HG03442 (cell line): ENCODE measurements around the gene SCAF8.
"Not testable (repeated sequence)": the region's sequence is repeated elsewhere in the genome, so short reads cannot be mapped to it uniquely, and the experiment has no call there.

Experiments used
- ATAC-seq: cut with Tn5 transposase; IDR thresholded peaks from one replicate; pipeline ENCODE4 v1.9.1; 2021; ENCODE audit warnings: mild to moderate bottlenecking, moderate library complexity; ENCODE audit not compliant: unreplicated experiment

Gene SCAF8

DNA sequence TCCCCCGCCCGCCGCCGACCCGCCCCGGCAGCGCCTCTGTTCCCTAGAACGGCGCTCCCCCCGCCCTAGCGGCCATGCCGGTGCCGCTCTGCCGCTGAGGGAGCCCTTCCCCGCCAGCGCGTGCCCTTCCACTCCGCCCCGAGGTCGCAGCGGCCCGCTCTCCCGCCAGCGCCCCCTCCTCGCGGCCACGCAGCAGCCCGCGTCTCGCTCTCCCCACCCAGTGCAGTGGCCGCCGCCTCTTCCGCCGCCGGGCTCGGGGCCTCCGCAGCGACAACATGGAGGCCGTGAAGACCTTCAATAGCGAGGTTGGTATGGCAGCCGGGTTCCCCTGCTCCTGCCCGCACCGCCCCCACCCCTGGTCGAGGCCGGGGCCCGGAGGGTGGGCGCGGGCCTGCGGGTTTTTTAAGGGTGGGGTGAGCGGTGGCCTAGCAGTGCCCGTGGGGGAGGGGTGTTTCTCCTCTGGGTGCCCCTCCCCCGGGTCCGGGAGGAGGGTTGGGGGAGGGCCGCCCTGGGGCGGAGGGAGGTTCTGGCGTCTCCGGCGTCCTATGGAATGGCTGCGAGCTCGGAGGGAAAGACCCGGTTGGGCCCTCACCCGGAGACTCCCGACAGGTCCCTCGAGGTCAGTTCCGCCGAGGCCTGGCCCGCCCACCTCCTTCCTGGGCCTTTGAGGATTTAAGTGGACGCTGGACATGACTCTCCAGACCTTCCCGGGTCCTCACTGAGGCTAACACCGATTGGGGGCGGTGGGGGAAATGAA is 588 bp downstream of the SCAF8 start:
- peak; percentile 68 for ATAC-seq

DNA sequence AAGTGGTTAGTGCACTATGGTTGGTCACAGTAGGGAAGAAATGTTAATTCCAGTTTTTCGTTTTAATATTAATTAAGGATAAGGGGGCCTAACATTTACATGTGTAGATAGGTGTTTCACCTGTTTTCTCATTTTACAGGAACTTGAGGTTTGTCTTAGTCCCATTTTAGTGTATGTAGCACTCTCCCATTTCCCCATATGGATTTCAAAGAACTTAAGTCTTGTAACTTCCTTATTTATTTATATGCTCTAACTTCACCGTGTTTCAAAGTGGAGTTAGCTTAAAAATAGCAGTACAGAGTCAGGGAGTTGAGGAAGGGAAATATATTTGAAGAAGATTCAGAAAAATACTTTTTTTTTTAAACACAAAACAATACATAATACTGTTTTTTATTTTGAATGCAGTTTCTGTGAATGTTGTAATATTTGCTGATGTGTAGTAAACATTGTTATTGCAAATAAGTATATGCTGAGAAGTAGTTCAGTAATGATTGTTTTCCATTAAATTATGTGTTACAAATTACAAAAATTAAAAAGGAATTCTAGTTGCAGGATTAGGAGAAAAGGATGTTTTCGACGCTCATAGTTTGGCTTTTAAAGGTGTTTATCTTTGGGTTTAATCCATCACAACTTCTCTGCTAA is 3.5 kb downstream of the SCAF8 start:
- ATAC-seq, result no peak

DNA sequence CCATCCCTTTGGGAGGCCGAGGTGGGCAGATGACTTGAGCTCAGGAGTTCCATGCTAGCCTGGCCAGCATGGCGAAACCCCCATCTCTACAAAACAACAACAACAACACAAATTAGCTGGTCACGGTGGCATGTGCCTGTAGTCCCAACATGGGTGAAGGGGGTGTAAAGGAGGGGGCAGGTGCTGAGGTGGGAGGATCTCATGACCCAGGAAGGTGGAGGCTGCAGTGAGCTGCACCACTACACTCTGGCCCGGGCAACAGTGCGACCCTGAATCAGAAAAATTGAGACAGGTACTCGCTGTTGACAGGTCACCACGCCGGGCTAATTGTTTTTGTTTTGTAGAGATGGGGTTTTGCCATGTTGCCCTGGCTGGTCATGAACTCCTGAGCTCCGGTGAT is 4.2 kb downstream of the SCAF8 start:
- no peak for ATAC-seq

DNA sequence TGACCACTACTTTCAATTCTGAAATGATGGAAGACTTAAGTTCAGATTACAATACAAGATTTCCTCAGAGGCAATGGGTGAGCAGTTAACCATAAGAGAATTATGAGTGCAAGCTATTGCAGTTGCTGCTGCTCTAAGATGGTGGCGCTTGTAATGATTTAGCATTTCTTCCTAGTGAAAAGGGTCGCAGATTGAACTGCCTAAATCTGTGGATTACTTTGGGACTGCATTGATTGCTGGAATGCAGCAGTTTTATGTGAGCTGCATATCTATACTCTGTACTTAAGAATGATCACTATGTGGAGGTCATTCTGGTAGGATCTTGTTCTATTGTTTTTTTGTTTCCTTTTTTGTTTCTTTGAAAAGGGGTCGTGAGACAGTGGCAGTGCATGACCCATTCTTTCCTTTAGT is 5.3 kb downstream of the SCAF8 start:
- ATAC-seq, result no peak

DNA sequence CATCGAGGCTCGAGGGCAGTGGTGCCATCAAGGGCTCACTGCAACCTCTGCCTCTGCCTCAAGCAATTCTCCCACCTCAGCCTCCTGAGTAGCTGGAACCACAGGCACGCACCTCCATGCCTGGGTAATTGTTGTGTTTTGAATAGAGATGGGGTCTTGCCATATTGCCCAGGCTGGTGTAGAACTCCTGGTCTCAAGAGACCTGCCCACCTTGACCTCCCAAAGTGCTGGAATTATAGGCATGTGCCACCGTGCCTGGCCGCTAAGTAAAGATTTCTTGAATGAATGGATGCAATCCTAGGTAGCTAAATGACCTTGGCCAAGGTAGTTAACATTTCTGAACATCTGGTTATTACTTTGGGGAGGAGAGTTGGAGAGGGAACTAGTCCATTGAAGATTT is 7.4 kb downstream of the SCAF8 start:
- no peak for ATAC-seq

DNA sequence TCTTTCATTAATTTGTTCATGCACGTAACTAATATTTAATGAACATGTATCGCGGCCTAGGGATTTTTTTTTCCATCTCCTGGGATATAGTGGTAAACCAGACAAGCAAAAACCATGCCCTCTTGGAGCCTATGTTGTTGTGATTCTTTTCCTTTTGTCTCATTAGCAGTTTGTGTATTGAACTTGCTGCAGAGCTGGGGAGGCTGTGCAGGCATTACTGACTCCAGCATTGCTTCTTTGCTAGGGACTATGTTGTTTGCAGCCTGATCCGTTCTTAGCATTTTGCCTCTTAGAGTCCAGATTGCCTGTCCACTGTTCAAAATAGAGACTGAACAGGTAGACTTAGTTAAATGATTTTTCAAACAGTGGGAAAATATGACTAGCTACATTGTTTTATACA is 9.7 kb downstream of the SCAF8 start:
- ATAC-seq, result no peak

DNA sequence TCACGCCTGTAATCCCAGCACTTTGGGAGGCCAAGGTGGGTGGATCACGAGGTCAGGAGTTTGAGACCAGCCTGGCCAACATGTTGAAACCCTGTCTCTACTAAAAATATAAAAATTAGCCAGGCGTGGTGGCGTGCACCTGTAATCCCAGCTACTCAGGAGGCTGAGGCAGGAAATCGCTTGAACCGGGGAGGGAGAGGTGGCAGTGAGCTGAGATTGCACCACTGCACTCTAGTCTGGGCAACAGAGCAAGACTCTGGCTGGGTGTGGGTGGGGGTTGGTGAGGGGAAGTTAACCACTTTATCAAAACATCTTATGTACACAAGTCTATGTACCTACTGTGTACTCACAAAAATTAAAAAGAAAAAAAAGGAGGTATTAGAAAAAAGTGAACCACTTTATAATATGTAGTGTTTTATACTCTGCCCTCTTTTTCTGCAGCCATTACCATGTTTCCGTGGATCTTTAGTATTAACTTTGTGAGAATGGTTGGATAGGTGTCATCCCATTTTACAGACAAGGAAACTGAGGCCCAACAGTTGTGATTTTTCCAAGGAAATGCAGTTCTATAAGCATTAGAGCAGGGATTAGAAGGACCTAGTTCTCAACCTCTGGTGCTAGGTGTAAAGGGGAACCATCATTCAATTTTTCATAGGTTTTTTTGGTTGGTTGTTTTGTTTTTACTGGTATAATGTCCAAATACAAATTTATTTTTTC is 11.0 kb downstream of the SCAF8 start:
- ATAC-seq, result not testable (repeated sequence)

DNA sequence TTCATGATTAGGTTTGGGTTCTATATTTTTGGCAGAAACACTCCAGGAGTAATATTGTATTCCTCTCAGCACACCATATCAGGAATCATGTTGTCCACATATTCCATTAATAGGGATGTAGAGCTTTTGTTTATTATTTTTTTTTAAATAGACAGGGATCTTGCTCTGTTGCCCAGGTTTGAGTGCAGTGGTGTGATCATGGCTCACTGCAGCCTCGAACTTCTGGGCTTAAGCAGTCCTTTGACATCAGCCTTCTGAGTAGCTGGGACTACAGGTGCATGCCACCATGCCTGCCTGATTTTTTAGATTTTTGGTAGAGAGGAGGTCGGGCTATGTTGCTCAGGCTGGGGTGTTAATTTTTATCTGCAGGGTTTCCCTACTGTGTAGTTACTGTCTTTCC is 12.0 kb downstream of the SCAF8 start:
- no peak for ATAC-seq

DNA sequence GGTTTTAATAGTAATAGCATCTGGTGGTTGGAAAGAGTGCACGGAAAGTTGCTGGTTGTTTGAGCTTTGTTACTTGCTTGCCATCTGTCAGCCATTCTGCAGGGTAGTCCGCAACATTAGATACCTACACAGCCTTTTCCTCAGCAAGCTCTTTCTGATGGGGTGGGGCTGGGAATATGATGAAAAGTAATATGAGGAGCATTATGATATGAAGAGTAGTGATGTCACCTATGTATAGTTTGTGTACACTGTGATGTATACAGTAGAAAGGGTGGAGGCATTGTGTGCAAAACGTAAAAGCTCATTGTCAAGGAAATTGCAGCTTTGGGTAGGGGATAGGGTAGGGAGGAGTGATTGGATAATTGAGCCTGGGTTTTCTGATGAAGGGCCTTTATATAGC is 16.1 kb downstream of the SCAF8 start:
- no peak for ATAC-seq

DNA sequence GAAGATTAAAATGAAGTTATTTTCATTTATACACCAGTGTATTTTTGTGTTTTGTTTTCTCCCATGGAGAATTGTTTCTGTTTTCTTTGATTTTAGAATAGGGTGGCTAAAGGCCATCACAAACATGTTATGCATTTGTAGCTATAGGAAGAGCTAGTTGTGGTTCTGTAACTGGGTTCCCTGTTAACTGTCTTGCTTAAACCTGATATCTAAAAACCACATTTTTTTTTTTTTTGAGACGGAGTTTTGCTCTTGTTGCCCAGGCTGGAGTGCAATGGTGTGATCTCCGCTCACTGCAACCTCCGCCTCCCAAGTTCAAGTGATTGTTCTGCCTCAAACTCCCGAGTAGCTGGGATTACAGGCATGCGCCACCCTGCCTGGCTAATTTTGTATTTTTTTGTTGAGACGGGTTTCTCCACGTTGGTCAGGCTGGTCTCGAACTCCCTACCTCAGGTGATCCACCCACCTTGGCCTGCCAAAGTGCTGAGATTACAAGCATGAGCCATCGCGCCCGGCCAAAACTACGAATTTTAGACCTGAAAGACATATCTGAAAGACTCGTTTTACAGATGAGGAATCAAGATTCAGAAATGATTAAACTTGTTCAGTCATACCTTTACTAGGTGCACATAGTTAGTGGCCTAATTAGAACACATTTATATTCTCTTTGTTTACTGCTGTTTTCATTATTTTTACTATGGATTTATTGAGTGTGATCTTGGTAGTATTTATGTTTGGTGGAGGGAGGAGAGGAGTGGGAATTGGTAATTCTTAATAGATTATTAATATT is 18.0 kb downstream of the SCAF8 start:
- ATAC-seq, result no peak

DNA sequence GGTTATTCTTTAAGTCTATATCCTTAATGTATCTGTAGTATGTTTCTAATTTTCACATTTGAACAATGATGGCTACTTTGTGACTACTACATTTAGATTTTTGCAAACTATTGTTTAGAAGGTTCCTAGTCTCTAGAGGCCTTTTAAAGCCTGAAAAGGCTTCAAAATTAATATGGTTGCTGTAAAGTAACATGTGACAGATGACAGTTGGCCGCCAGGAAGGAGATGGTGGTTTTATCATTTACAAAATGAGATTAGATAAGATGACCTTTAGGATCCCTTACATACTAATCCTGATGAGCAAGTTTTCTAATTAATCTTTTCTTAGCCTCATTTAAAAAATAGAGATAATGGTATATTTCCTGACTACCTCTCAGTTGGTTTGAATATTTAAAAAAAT is 18.8 kb downstream of the SCAF8 start:
- no peak for ATAC-seq

DNA sequence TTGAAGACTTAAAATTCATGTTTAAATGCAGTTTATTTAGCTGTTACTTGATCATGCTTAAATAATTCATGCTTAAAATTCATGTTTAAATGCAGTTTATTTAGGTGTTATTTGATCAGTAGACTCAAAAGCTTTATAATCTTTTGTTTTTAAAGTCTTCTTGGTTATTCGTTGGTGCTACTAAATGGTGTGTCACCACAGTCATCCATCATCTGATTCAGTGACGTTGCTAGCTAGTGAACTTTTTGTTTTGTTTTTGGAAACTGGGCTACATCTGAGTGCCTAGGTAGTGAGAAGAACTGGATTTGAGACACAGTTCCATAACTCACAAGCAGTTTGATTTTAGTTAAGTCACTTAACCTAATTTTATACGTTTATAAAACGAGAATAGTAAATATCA is 20.9 kb downstream of the SCAF8 start:
- ATAC-seq, result no peak

DNA sequence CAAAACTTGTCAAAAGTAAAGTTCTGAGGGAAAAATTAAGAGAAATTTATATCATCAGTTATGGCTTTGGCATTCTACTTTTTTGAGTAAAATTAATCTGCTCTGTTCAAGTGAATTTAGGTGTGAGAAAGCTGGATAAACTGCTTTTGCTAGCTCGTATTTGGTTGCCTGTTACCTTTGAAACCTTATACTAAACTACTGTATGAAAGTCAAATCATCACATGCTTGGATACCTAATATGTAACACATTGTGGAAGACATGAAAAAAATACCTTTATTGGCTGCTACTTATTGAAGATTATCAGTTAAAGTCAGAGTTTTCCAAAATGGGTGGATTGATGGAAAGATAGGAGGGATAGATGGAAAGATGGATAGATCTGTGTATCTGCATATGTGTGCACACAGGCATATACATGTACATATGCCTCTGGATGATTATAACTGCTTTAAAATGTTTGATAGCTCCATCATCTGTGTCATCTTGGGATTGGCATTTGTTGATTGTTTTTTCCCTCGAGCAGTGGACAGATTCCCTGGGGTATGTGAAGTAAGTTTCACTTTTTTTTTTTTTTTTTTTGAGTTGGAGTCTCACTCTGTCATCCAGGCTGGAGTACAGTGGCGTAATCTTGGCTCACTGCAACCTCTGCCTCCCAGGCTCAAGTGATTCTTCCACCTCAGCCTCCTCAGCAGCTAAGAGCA is 24.3 kb downstream of the SCAF8 start:
- no peak for ATAC-seq

DNA sequence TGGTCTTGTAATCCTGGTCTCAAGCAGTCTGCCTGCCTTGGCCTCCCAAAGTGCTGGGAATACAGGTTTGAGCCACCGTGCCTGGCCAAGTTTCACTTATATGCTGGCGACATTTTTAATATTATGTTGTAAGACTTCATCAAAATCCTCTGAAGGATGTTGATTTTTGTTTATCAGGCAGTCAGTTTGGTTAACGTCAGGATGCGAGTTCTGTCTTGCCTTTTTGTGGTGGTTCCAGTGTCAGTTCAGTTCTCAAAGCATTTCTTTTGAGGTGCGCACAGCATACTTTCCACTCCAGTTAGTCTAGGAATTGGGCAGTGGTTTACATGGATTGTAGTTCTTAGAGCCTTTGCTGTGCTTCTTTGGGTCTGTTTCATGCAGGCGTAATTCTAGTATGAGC is 24.9 kb downstream of the SCAF8 start:
- ATAC-seq, result no peak

DNA sequence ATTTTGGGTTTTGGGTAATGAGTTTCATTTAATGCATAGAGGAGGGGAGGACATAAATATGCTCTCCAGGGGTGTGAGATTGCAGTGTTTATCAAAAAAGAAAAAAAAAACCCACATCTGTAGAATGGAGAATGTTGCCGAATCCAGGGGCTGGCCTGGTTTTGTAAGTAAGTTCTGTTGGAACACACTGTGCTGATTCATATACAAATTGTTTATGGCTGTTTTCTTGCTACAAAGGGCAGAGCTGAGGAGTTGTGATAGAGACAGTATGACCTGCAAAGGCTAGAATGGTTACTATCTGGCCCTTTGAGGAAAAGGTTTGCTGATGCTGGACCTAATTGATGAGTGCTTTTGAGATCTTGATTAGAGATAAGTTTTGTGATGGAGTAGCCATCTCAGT is 30.4 kb downstream of the SCAF8 start:
- no peak for ATAC-seq

DNA sequence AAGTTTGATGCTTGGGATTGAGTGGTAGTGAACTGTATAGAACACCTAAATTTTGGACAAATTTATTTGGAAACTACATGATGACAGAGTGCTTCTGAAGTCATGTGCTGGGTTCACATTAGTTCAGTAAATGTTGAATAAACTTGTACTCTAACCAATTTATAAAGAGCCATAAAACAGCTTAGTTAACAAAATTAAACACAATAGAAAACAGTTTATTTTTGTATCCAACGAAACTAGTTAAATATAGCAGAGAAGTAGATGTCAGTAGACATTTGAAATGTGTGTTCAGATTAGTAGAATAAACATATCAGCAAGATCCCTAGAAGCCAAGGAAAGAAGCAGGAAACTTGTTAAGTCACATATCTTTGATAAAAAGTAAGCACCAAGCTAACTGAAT is 32.1 kb downstream of the SCAF8 start:
- ATAC-seq, result no peak

DNA sequence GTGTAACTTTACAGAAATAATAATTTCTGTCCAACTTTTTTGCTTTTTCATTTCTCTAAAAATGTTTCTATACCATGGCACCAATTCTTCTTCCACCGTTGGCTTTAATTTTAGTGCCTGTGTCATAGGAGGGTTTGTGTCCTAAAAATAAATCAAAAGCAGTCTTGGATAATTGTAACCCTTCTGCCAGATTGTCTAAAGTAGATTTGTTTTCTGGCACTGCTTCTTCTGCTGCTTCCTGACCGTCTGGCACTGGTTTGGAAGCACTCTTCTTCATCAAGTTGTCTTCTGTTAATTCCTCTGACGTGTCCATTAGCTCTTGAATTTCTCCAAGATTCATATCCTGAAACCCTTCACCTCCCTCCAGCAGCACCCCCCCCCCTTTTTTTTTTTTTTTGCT is 33.1 kb downstream of the SCAF8 start:
- no peak for ATAC-seq

DNA sequence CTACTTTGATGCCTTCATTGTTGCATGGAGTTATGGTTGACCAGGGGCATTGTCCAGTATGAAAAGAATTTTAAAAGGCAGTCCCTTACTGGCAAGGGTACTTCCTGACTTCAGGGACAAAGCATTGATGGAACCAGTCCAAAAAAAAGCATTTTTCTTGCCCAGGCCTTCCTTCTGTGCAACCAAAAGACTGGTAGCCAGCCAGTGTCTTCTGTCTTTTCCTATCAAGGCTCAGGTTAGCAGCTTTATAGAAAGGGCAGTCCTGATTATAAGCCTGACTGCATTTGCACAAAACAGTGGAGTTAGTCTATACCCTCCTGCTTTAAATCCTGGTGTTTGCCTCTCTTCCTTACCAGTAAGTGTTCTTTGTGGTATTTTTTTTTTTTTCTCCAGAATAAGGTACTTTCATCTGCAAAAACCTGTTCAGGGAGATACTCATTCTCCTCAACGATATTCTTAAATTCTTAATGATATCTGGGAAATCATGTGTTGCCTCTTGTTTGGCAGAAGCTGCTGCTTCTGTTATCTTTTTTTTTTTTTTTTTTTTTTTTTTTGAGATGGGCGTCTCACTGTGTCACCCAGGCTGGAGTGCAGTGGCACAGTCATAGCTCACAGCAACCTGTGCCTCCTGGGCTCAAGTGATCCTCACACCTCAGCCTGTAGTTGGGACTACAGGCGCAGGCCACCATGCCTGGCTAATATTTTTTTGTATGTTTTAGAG is 33.9 kb downstream of the SCAF8 start:
- no peak for ATAC-seq

DNA sequence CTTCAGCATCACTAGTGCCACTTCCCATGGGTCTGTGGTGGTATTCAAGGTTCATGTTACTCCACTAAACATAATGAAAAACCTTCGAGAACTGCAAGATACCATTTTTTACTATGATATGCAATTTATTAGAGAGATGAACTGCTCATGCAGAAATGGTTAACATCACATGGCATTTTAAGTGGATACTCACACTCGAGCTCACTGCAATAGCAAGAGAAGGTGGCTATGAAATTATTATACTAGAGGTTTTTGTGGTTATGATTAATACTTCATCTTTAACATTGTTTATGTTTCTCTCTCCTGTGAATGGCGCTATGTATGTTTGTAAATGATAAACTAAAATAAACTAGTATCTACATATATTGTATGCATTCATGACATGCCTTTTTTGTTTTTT is 35.1 kb downstream of the SCAF8 start:
- no peak for ATAC-seq

DNA sequence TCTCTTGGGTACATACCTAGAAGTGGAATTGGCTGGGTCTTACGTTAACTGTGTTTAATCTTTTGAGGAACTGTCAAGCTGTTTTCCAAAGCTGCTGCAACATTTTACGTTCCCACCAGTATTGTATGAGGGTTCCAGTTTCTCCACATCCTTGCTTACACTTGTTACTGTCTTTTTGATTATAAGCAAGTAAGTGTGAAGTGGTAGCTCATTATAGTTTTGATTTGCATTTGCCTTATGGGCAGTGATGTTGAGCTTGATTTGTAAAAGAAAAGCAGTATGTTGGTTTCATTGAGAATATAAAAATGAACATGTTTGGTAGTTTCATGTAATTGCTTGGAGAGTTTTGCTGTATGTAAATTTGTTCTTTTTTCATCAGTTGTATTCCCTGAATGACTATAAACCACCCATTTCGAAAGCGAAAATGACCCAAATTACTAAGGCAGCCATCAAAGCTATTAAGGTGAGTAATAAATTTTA is 40.4 kb downstream of the SCAF8 start:
- ATAC-seq, result peak; percentile 94
